HG03521 (cell line): ENCODE data around the gene PTPRC.

Experiments used
- ATAC-seq: cut with Tn5 transposase; IDR thresholded peaks from one replicate; pipeline ENCODE4 v1.9.1; 2021; ENCODE audit warnings: mild to moderate bottlenecking, moderate library complexity; ENCODE audit not compliant: unreplicated experiment

Gene PTPRC

DNA sequence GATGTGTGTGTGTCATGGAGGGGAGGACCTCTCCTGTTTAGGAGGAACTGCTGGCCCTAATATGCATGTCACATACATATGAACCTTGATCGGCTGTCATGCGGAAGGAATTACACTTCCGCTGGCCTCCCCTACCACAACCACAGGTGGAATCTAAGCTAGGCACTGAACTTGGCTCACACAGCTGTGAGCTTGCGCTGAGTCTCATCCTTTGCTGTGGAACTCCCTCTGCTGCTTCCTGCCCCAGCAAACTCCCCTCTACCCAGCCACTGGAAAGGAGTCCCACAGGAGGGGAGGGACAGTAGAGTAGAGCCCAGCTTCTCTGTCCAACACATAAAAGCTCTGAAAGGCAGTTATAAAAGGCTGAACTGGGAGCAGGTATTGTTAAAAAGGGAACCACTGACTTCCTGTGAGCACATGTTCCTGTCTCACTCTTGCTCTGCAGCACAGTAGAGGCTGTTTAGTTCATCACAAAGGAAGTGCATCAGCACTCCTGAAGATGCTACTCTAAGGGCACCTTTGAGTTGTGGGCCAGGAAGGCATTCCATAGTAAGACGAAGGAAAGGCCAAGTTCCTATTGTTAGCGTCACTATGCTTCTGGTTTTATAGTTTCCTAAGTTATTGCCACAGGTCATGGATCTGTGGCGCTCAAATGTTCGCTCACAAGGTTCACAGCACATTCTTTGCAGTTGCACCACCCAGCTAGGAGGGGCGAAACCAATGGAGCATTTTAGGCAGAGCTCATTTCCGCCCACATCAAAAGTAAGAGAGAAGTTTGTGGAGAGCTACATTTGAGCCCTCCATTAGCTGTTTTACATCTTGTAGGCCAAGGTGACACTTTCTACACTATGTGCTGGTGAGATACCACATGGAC lies 17.7 kb upstream of the PTPRC start:
- ATAC-seq: peak; percentile 55

DNA sequence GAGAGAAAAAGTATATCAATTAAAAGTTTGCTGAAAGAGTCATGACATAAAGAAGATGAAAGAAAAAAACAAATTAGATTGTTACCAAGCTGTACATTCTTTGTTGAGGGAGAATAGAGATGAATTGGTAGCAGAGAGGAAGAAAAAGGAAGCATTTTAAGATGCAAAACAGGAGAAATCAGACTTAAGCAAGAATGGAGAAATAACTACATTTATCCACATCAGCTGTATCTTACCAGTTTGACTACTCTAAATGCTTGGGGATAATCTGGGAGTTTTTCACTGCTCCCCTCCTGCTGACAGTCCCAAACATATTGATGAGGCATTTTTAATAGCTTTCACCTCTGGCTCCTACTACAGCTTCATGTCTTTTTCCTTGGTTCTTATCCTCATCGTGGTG lies 16.8 kb upstream of the PTPRC start:
- ATAC-seq: no peak

DNA sequence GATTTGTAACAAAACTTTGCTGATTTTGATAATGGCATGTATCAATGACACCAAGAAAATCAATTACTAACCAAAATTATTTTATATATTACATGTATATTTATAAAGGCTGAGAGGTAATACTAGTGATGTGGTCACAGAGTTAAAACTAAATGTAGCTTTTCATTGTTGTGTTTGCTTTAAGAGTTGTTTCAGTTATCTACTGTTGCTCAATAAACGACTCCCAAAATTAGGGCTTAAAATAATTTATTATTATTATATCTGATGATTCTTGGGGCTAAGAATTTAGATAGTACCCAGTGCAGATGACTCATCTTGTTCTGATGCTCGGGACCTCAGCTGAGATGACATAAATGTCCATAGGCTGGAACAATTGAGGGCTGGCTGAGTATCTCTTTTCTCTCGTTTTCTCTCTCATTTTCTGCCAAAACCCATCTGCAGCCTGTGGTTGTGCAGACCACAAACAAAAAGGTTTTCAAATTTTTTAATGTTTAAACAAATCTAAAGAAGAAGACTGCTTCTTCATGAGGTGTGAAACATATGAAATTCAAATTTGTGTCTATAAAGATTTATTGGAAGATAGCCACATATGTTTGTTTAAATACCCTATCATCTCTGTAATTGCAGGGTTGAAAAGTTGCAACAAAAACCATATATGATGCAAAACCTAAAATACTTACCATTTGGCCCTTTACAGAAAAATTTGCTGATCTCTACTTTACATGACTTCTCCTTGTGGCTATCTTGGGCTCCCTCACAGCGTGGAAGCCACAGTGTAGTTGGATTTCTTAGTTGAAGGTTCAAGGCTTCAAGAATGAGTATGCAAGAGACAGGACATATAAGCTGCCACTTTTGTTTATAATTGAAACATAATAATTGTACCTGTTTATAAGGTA lies 14.8 kb upstream of the PTPRC start:
- peak; percentile 23 for ATAC-seq

DNA sequence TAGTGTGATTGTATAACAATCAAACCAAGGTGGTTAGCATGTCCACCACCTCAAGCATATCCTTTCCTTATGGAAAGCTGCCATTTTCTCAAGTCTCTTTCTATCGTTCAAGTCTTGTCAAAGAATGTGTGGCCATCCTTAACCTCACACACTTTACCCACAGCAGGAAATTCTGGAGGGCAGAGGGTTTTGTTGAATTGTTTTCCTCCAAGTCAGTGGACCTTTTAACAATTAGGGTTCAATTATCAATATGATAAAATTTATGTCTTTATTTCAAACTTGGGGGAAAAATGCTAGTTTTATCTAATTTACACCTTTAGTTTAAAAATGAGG lies 14.2 kb upstream of the PTPRC start:
- ATAC-seq: no peak

DNA sequence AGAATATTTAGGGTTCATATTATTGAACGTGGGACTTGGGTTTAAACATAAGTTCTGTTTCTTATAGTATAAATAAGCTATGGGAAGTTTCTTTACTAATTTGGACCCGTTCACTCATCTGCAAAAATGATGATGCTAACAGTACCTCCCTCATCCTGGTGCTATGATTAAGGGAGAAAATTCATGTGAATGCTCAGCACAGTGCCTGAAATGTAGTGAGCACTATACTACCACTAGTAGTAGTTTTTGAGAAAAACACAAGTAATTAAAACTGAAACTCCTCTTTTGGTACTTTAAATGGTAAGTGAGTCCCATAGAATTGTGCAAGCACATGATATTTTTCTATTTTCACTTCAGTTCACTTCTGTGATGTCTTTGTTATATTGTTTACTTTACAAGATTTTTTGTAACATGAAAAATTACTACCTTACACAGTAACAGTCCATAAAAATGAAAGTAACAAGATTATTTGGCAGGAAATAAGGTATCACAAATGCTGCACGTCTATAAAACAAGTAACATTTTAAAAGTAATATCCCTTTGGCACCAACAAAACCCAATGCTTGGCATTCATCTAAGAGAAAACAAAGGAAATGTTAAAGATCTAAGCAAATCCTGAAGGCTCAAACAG lies 11.3 kb upstream of the PTPRC start:
- no peak for ATAC-seq

DNA sequence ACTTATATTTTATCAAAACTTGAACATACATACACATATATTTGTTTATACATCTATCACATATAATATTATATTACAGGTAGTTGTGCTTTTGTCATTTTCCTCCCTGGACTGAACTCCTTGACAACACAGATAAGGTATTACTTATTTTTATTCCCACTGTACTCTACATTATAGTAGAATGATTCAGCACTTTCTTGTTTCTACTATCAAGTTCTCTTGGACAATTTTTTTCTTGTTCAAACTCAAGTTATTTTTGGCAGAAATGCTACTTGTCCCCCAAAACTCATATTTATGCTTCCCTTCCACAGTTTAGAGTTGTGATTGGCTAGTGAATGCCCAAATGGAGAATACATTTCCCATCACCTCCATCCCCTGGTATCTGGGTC lies 10.8 kb upstream of the PTPRC start:
- ATAC-seq: no peak

DNA sequence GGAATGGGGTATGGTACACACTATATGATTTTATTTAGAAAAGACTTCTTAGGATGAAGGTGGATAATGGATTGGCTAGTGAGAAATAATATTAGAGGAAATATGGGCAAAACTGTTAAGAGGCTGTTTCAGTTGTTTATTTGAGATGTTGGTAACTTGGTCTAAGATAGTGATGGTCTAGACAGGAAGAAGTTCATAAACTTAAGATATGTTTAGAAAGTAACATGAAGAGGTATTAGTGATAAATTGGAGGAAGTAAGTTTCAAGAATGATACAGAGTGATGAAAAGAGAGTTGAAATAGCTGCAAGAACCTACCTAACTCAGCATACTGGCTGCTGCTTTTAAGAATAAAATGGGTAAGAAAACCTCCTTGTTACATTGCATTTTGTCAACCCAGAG lies 9.2 kb upstream of the PTPRC start:
- ATAC-seq: no peak

DNA sequence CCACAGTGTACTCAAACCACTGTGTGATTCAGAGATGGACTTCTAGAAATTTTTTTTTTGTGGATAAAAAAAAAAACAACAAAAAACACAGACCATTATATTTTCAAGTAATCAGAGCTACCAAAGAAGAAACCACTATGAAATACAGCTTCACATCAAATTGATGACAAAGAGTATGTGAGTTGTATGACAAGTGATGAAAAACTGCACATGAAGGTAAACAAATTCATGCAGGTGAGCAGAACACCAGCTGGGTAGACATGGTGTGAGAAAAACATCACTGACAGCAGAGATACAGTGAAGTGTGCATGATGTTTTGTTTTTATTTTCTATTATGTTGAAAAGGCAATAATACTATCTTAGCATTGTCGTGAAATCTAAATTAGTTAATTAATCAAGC lies 8.0 kb upstream of the PTPRC start:
- no peak for ATAC-seq

DNA sequence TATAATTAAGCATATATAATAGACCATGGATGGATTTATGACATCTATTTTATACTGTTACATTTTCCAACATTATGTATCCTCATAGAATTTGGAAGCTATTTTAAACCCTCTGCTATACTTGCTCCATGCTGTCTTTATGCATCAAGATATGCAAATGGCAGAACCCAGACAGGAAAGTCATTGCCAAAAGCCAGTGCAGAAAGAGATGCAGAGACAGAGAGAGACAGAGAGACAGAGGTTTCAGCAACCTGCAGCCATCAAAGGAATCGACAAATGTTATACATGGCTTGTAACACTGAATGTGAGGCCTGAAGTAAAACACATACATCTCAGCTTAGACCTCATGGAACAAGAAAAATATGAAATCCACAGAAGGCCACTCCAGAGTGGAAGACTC lies 7.5 kb upstream of the PTPRC start:
- ATAC-seq: no peak

DNA sequence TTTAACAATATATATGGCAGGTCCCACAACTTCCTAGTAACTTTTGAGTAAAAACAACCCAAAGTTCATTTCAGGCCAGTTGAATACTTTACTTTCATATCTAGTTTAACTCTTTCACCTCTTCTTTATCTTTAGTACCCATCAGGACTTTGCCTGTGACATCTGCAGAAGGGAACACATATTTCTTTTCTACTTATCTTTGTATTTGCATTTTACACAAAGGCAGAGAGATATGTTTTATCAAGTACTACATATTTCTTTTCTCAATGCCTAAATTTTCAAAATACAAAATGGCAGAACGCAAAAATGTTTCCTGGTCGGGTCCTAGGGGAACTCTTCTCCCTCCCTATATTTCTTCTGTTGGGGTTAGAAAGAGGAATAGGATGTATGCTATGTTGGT lies 6.8 kb upstream of the PTPRC start:
- no peak for ATAC-seq

DNA sequence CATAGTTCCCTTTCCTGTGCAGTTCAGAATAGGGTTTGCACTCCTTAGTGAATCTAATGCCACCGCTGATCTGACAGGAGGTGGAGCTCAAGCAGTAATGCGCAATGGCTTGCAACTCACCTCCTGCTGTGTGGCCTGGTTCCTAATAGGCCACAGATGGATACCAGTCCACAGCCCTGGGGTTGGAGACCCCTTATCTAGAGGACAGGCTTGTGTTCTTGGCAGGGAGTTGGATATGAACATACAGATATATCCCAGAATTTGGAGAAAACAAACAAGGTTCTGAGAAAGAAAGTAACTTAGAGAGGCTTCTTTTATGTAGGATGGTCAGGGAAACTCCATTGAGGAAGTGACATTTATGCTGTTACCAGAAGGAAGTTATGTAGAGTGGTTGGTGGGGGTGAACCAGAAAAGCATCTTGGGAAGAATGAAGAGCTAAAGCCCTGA lies 5.1 kb upstream of the PTPRC start:
- no peak for ATAC-seq

DNA sequence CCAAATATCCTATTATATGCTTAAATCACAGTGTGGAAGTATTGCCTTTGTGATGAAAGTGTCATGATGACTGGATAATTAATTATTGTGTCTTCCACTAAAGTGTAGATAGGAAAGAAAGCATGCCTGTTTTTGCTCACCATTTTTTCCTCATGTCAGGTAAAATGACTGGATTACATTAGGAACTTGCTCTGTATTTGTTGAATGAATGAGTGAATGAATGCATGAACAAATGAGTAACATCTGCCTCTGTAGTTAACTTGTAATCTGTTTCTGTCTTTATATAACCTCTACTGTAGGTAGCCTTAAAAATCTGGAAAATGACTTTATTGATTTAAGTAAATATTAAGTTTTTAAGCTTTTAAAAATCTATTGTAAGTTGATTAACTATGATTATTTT lies 2.9 kb upstream of the PTPRC start:
- no peak for ATAC-seq

DNA sequence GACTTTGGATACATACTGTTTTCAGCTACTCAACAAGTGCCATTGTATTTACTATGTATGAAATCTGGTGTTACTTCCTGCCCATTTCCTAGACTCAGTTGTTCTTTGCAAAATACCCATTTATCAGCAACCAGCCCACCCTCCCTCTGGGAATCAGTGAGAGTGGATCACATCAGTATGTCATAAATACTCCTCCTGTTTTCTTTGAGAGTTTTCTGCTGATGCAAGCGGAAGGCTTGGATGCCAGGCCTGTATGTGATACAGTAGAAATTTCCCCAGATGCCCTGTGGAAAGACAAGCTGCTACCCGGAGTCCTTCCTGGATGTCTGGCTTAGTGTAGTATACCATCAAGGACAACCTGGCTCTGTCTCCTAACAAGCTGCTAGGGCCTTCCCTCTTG lies 2.4 kb upstream of the PTPRC start:
- ATAC-seq: no peak

DNA sequence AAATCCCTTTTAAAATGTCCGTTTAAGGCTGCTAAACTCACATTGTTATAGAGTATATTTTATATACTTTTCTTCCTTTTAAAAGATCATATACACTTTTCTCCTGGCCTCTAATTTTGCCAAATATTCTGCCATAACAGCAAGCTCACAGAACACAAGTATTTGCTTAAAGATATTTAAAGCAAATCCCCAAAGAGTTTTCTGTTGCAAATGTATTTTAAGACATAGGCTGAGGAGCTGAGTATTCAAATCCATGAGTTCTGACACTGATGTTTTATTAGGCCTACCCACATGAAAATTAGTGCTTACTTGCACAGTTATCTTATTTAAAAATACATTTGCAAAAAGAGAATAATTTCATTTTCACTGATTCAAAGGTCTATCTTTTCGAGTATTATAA lies 1.7 kb upstream of the PTPRC start:
- ATAC-seq: no peak

DNA sequence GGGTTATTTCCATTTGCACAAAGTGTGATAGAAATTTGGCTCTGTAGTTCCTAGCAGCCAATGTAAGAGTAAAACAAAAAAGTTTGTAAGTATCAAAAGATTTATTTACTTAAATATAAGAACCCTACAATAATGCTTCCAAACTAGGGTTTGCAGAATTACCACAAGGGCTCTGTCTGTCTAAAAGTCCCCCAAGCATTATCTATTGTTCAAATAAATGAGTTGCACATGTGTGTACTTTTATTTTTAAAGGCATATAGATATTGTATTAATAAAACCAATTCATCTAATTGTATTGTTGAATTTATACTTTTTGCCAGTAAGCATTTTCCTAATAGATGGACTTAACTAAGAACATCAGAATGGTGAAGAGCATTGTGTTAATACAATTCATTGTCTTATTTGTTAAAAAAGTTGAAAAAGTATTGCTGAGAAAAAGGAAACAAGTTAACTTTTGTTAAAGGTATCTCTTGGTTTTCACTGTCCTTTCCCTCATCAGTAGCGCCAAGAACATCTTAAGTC lies 863 bp upstream of the PTPRC start:
- no peak for ATAC-seq

DNA sequence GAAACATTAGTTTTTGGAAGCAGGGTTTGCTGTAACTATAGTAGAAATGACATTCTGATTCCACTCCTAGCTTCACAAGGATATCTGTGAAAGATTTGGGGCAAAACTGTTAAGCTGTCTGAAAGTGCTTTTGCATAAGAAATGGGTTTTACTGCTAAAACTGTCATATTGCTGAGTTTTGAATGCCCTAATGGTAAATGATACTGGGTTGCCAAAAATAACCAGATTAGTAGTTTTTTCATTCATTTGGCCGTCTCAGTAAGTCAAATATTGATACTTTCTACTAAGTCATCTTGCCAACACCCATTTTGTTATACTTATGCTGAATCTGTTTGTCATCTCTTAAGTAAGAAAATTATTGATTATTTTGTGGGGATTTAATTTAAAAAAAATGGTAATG lies 399 bp upstream of the PTPRC start:
- ATAC-seq: no peak

DNA sequence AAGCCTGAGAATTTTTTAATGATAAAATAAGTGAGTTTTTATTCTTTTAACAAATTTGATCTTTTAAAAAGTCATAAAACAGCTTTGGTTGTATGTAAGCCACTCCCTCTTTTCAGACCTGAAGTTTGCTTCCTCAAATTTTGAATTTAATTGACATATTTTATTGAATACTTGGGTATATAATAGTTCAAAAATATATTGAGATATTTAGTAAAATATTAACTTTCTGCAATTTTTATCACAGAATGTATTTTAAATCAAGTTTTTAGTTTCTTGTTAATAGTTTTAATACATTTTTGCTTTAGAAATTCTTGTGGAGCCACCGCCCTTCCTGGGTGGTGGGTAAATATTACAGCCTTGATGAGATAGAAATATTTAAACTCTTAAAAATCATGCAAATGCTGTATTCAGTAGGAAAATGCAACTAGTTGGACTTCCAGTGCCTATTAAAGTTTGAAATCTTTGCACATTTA lies 867 bp downstream of the PTPRC start:
- no peak for ATAC-seq

DNA sequence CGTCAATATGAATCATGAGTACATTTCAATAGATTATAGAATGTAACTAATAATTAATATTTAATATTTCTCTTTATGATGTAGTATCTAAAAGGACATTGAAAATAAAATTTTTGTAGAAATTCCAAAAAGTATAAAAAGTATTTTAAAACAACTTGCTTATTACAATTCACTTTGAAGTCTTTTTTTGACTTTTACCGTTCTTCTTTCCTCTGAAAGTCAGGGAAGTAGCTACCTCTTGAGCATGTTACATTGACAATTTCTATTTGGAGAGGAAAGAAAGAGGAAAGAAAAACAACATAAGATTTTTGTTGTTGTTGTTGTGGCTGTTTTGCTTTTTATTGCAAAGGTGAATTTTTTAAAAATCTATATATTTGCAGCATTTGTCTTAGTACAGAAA lies 1.3 kb downstream of the PTPRC start:
- ATAC-seq: no peak

DNA sequence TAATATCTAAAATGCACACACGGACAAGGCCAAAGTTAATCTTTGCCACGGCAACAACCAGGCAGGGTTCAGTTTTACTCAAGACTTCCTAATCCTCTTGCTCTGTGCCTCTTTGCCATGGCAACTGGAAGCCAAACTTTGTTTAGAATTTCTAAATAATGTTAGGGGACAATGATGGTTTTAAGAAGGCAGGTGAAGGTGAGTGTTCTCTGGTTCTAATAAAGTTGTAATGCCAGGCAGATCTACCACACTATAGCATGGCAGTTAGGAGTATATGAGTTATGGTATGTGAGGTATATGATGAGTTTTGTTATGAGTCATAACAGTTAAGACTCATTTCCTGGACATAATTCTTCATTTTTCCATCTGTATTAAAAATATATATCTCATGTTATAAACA lies 2.7 kb downstream of the PTPRC start:
- peak; percentile 58 for ATAC-seq

DNA sequence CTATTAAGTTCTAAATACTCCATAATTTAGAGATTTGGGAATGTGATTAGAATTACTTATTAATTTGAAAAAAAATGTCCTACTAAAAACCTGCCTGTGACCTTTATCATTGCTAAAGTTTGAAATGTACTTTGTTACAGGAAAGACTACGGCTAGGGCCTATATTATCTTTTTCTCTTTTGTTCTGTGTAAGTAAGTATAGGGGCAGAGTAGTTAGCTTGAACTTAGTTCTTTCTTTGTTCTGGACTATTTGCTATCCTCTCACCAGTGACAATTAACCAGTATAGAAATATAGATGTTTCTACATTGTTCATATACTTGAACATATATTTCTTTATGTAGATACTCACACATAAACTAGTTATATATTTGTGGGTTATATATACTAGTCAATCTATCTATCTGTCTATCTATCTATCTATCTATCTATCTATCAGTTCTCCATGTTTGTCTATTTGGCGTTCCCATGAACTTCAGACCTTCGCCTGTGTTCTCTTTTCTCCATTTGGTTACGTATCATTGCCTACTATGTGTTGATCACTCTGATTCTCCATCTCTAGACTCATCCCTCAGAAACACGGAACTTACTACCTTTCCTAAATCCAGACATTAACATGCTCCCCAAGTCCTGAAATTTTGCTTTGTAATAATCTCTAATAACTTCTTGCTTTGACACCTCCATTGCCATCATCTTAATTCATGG lies 3.3 kb downstream of the PTPRC start:
- ATAC-seq: no peak

DNA sequence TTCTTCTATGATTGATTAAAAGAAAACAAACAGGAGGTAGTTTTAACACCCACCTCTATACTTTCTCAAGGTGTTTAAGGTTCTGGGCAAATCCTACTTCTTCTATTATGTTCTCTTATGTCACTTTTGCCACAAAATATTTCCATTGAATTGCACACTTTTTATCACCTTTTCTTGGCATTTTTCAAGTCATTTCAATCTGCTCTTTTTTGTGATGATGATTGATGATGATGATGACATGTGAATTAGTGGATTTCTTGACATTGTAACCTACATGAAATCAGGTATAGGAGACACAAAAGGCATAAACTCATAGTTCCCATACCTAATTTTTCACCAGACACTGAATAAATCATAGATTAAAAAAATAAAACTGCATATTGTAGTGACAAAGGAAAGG lies 4.1 kb downstream of the PTPRC start:
- no peak for ATAC-seq
